Islet of Langerhans (tissue), 1 donor: ENCODE results near the gene LY6G6C.

ENCODE experiments used
- FAIRE-seq: peaks from one replicate; lab custom pipeline; 2011; peaks lifted over from hg19 to GRCh38; lab: Jason Lieb, UNC

LY6G6C gene, protein sequence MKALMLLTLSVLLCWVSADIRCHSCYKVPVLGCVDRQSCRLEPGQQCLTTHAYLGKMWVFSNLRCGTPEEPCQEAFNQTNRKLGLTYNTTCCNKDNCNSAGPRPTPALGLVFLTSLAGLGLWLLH

DNA sequence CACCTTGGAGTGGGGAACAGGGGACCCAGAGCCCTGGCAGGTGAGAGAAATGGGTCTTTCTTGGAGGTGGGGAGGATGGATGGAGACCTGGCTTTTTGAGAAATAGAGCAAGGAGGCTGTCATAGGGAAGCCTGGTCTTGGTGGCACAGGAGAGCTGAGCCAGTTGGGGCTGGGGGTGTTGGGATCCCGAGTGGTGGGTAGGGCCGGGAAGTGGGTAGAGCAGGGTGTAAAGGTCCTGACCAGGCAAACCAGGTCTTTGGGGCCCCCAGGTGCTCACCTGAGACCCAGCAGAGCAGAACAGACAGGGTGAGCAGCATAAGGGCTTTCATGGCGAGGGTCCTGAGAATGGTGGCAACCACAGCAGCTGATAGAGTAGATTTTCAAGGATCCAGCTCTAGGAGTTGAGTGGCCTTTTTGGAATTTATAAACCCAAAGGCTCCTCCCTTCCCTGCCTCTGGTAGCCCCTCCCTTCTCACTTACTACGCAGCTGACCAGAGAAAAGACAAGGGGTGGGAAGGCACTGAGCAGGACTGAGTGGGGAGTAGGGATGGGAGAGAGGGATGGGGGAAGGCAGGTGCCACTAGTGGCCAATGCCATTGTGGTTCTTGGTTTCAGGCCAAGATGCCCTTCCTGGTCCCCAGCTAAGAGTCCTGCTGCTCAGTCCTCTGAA, at the start of gene LY6G6C:
TSS of gene LY6G6C (minus strand) at position 396 of the 670 bp plus-strand sequence. CDS start at position 329, 67 bp downstream.
- no peak for FAIRE-seq

GRCh38 chr6:31770860-31771259, 49.3 kb upstream of the LY6G6C start:
- FAIRE-seq: no peak

- no peak for FAIRE-seq
Observed at GRCh38 chr6:31769684-31770371, 48.3 kb upstream of the LY6G6C start.

DNA sequence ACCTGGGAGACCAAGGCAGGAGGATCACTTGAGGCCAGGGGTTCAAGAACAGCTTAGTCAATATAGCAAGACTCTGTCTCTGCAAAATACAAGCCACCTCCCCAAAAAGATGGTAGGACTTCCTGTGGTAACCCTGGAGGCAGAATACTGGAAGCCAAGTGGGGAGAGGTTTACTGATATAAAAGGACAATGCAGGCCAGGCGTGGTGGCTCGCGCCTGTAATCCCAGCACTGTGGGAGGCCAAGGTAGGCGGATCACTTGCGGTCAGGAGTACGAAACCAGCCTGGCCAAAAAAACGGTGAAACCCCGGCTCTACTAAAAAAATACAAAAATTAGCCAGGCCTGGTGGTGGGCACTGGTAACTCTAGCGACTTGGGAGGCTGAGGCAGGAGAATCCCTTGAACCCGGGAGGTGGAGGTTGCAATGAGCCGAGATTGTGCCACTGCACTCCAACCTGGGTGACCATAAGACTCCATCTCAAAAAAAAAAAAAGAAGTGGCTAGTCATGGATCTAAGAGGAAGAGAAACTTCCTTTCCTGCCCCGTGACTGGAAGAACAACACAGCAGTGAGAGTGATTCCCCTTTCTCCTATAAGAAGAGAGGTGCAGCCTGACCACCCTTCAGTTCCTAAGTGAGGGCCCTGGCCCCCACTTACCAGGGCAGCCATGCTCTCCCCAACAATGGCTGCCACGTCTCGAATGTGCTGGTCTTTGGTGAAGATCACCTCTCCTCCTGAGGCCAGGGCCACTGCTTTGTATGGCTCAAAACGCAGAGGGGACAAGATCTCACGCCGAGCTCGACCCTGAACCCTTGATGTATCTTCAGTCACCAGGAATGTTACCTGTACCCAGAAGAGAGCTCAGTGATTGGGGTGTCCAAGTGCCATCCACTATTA, 47.1 kb upstream of the LY6G6C start:
- FAIRE-seq: no peak

- FAIRE-seq: no peak
Observed at GRCh38 chr6:31767096-31767645, 45.6 kb upstream of the LY6G6C start.

- no peak for FAIRE-seq
Observed at GRCh38 chr6:31765910-31766794, 44.6 kb upstream of the LY6G6C start.

GRCh38 chr6:31765559-31765909, 44.0 kb upstream of the LY6G6C start:
- FAIRE-seq: no peak

DNA sequence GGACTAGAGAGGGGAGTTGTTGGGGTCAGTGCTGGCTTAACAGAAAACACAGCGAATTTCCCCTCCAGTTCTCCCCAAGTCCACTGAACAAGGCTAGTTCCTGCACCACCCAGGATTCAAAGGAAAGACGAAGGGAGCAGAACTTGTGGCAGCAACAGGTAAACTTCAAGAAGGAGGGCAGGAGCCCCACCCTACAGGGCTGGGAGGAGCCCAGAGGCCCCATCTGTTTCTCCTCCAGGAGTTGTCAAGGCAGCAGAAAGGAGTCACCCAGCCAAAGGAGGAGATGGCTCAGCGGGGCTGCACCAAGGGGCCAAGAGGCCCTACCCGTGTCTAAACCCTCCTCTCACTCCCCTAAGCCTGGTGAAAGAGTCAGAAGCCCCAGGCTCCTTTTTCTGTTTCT, 42.7 kb upstream of the LY6G6C start:
- FAIRE-seq: no peak

GRCh38 chr6:31763619-31763940, 42.0 kb upstream of the LY6G6C start:
- no peak for FAIRE-seq

DNA sequence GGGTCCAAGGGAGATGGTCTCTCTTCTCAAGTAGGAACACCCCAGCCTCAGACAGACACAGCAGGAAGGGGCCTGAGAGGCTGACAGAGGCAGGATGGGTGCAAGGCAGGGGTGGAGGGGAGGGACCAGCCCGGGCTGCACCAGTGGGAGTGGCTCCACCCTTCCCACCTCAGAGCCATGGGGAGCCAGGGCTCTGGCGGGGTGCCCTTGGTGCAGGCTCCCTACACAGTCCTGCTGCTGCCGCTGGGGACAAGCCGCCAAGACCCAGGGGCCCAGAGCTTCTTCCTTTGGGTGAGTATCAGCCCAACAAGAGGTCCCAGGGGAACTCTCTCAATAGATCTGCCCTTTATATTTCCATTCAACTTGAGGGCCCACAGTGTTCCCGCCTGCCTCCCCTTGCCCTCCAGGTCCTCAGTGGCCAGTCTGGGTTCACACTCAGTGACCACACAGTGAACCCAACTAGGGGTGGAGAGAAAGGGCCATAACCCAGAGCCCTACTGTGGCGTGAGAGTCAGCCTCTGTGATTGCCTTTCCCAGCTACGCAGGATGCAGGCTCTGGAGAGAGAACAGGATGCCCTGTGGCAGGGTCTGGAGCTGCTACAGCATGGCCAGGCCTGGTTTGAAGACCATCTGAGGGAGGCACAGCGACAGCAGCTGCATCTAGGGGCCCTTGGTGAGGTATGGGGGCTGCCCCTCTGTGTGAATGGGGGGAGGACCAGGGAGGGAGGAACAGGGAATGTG, 41.5 kb upstream of the LY6G6C start:
- FAIRE-seq: no peak

DNA sequence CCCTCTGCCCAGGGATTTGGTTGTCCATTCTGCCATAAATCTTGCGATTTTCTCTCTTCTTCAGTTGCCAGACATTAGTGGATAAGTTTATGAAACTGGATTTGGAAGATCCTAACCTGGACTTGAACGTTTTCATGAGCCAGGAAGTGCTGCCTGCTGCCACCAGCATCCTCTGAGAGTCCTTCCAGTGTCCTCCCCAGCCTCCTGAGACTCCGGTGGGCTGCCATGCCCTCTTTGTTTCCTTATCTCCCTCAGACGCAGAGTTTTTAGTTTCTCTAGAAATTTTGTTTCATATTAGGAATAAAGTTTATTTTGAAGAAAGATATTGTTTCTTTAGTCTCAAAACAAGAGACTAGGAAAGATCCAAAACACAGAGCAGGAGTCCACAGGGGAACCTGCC, 40.8 kb upstream of the LY6G6C start, which contains the start of gene SAPCD1:
TSS of gene SAPCD1 (plus strand) at position 301 of the 400 bp plus-strand sequence. CDS start 399 bp downstream, outside the sequence.
- FAIRE-seq: no peak

GRCh38 chr6:31761343-31761742, 39.8 kb upstream of the LY6G6C start:
- no peak for FAIRE-seq

- no peak for FAIRE-seq
Observed at GRCh38 chr6:31760790-31761189, 39.2 kb upstream of the LY6G6C start.

DNA sequence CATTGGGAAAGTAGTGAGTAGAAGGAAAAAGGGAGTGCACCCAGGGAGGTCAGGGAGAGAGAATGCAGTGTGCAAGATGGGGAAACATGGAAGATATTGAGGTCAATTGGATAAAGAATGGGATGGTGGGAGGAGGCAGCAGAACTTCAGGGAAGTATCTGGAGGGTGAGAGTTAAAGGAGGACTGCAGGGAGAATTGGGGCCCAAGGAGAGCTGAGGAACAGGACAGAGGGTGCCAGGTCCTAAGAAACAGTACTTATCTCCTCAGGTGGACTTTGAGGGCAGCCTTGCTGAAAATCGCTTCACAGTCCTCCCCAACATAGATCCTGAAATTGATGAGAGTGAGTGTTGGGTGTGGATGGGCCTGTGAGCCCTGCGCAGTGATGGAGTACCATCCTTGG, 36.7 kb upstream of the LY6G6C start:
- FAIRE-seq: no peak

- no peak for FAIRE-seq
Observed at GRCh38 chr6:31752739-31753319, 31.3 kb upstream of the LY6G6C start.

DNA sequence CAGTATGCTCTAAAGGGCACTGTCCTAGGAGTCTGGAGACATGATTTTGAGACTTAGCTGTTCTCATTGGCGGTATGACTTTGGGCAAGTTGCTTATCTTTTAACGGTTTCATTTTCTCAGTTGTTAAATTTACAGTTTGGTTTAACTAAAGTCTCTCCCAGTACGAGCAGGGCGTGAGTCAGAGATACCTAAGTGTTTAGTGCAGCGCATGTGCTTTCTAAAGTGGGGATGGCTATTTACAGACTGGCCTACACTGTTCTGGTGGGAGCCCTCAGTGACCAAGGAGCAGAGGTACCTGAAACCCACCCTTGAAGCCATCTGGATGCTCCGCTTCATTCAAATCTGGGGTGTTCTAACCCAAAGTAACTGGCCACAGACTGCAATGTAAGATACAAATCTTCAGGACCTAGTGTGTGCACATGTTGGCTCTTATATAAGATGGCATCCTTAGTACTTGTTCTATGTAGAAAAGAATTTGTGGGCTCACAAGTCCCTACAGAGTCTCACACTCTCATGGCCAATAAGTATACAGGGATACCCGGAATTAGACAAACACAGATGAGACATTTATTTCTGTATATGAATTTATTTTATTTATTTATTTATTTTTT, 29.0 kb upstream of the LY6G6C start:
- FAIRE-seq: no peak

DNA sequence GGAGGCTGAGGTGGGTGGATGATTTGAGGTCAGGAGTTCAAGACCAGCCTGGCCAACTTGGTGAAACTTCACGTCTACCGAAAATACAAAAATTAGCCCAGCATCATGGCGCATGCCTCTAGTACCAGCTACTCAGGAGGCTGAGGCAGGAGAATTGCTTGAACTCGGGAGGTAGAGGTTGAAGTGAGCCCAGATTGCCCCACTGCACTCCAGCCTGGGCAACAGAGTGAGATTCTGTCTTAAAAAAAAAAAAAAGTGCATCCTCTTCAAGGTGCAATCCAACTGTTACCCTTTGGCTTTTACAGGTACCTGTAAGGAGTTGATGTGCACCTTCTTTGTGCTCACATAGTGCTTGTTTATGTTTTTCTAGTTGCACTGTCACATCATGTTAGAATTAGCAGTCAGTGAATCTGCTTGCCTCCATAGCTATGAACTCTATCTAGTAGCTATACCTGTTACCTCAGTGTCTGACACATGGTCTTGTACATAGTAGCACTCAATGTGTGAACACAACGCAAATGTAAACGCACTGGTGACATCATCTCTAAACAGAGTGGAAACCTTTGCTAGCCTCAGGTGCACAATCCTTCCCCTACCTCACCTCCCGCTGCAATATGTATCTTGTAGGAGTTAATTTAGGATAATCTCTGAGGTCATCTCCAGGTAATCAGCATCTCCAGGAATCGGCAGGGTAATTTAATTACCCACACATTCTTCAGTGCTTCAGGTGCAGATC, 27.9 kb upstream of the LY6G6C start:
- no peak for FAIRE-seq

GRCh38 chr6:31744422-31744821, 22.9 kb upstream of the LY6G6C start:
- FAIRE-seq: no peak

DNA sequence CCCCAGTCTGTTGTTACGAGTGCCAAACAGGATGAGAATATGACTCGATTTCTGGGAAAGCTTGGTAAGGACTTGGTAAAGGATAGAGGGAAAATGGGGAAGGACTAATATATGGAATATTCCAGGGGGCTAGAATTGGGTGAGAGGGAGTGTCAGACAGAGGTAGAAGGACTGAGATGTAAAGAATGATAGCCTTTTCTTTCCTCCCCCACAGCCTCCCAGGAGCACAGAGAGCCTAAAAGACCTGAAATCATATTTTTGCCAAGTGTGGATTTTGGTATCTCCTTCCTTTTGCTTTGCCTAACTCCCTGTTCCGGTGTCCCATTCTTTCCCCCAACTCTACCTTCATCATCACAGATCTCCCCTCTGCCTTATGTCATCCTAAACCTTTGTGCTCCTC, 21.3 kb upstream of the LY6G6C start:
- FAIRE-seq: no peak
